Endothelial cell of umbilical vein (primary cell): ENCODE data around the gene KPNB1. TPM values are rescaled to one million over a fixed set of nuclear protein-coding genes. Genes with fewer than 3 reads are reported as not detected.

Experiments
- BruUV-seq: library from RNA; stranded (reverse); fragments of 400-500 nt; replicated peaks from 2 replicates; lab custom pipeline; 2021; lab: Mats Ljungman, UMichigan
- CTCF ChIA-PET: fragments of 300-600, 350-600 bp; sonication (Branson Sonifier 250); formaldehyde crosslinking; loops from one replicate; lab custom pipeline; 2021; ENCODE audit warnings: antibody characterized with exemption, inconsistent platforms; lab: Charles Lee
- POLR2A ChIA-PET: fragments of 300-600, 350-600 bp; sonication (Branson Sonifier 250); formaldehyde crosslinking; loops from one replicate; lab custom pipeline; 2021; ENCODE audit warnings: antibody characterized with exemption, inconsistent platforms; lab: Charles Lee
- DNase-seq: peaks from one replicate; pipeline ENCODE4 v3.0.0-alpha.2; 2011; ENCODE audit warnings: low read depth, low spot score
- FAIRE-seq: peaks from 2 replicates; lab custom pipeline; 2011; peaks lifted over from hg19 to GRCh38; lab: Jason Lieb, UNC
- H2AFZ ChIP-seq: 2 replicates; pipeline ENCODE4 v1.6.0; 2012; ENCODE audit warnings: low read depth, low read length, control low read depth, inconsistent platforms
- H3K27ac ChIP-seq: 2 replicates; pipeline ENCODE4 v1.5.1; 2011; ENCODE audit warnings: low read depth, mild to moderate bottlenecking, control low read depth, low read length, moderate library complexity; ENCODE audit not compliant: insufficient read depth
- H3K27me3 ChIP-seq, 2 experiments: 2 replicates each; pipeline versions ENCODE4 v1.6.0 to v1.6.1; 2011; ENCODE audit warnings: low read length in 2 of 2, mixed read lengths in 1 of 2; ENCODE audit not compliant: control insufficient read depth in 2 of 2, insufficient read depth in 2 of 2
- H3K36me3 ChIP-seq, 2 experiments: 2 replicates in 1 of 2; 3 replicates in 1 of 2; pipeline ENCODE4 v1.5.1; 2011; ENCODE audit warnings: low read length in 2 of 2, mild to moderate bottlenecking in 1 of 2, moderate library complexity in 1 of 2; ENCODE audit not compliant: control insufficient read depth in 2 of 2, insufficient read depth in 2 of 2; ENCODE audit errors: extremely low read depth in 1 of 2
- H3K4me1 ChIP-seq: 3 replicates; pipeline ENCODE4 v1.5.1; 2011; ENCODE audit warnings: mild to moderate bottlenecking, low read length; ENCODE audit not compliant: control insufficient read depth, insufficient read depth; ENCODE audit errors: extremely low read depth
- H3K4me2 ChIP-seq: 2 replicates; pipeline ENCODE4 v1.6.1; 2011; ENCODE audit warnings: low read length, control low read depth, mixed read lengths; ENCODE audit not compliant: insufficient read depth
- H3K4me3 ChIP-seq, 3 experiments: fragments of 200-600 bp in 1 of 3; sonication (generic), shearing (Covaris generic) in 1 of 3; replicated peaks in 1 of 3; 2 replicates each; pipeline ENCODE4 v1.5.1; 2011 to 2016; ENCODE audit warnings: control low read depth in 3 of 3, low read length in 3 of 3, mild to moderate bottlenecking in 2 of 3, inconsistent platforms in 1 of 3, low read depth in 1 of 3, moderate library complexity in 1 of 3; ENCODE audit not compliant: insufficient read depth in 1 of 3
- H3K79me2 ChIP-seq: 2 replicates; pipeline ENCODE4 v1.6.0; 2012; ENCODE audit warnings: low read length, inconsistent platforms; ENCODE audit not compliant: control insufficient read depth, insufficient read depth
- H3K9ac ChIP-seq: replicated peaks from 2 replicates; pipeline ENCODE3; 2011; ENCODE audit warnings: low read length, control low read depth; ENCODE audit not compliant: insufficient read depth; ENCODE audit errors: extremely low read depth
- H3K9me1 ChIP-seq: replicated peaks from 3 replicates; pipeline ENCODE4 v1.6.0; 2011; ENCODE audit warnings: mild to moderate bottlenecking, low read length; ENCODE audit not compliant: control insufficient read depth, insufficient read depth; ENCODE audit errors: extremely low read depth
- H3K9me3 ChIP-seq: replicated peaks from 2 replicates; pipeline ENCODE4 v1.5.1; 2012; ENCODE audit warnings: low read length, inconsistent platforms; ENCODE audit not compliant: control insufficient read depth, insufficient read depth
- H4K20me1 ChIP-seq: replicated peaks from 2 replicates; pipeline ENCODE3; 2011; ENCODE audit warnings: mild to moderate bottlenecking, low read length; ENCODE audit not compliant: control insufficient read depth, insufficient read depth; ENCODE audit errors: extremely low read depth
- EZH2 ChIP-seq: IDR thresholded peaks from 2 replicates; pipeline ENCODE4 v1.6.1; 2012; ENCODE audit warnings: borderline replicate concordance, low read depth, mild to moderate bottlenecking, moderate library complexity, low read length, inconsistent platforms; ENCODE audit not compliant: severe bottlenecking
- FOS ChIP-seq: IDR thresholded peaks from 2 replicates; pipeline ENCODE4 v1.6.1; 2011; ENCODE audit warnings: mild to moderate bottlenecking, low read length, moderate library complexity, borderline replicate concordance; ENCODE audit not compliant: insufficient read depth
- GATA2 ChIP-seq: IDR thresholded peaks from 2 replicates; pipeline ENCODE4 v1.7.0; 2011; ENCODE audit warnings: low read depth, mild to moderate bottlenecking, moderate library complexity, mixed read lengths, low read length; ENCODE audit not compliant: insufficient read length, insufficient read depth
- JUN ChIP-seq: IDR thresholded peaks from 2 replicates; pipeline ENCODE4 v1.6.1; 2011; ENCODE audit warnings: borderline replicate concordance, low read depth; ENCODE audit not compliant: insufficient read length, insufficient read depth
- MAX ChIP-seq: IDR thresholded peaks from 2 replicates; pipeline ENCODE4 v1.6.1; 2011; ENCODE audit not compliant: insufficient read depth, insufficient read length
- MYC ChIP-seq: IDR thresholded peaks from one replicate; pipeline ENCODE4 v1.6.1; 2011; ENCODE audit warnings: mild to moderate bottlenecking, low read depth, low read length
- POLR2A ChIP-seq: IDR thresholded peaks from 2 replicates; pipeline ENCODE4 v1.6.1; 2012; ENCODE audit warnings: low read depth, mild to moderate bottlenecking, control low read depth, low read length
- POLR2AphosphoS5 ChIP-seq: IDR thresholded peaks from 2 replicates; pipeline ENCODE4 v1.6.1; 2012; ENCODE audit warnings: low read depth, mild to moderate bottlenecking, control low read depth, low read length, moderate library complexity; ENCODE audit not compliant: insufficient read depth
- dilution Hi-C: fragments of 300-500 bp; cut with MboI; formaldehyde crosslinking; loops from one replicate; pipeline ENCODE4 v1.15.0; 2019; ENCODE audit warnings: low sequenced_read_pairs; ENCODE audit not compliant: extremely low pct_ligation_motif_present
- intact Hi-C: fragments of 100-400 bp; cut with micrococcal nuclease; formaldehyde crosslinking; loops from one replicate; pipeline ENCODE4 v1.10.0; 2022
- polyA plus RNA-seq, 4 experiments: library from polyadenylated mRNA; depleted of rRNA in 3 of 4; stranded (reverse) in 3 of 4; unstranded in 1 of 4; fragments of >200 nt; gene quantifications; 2 replicates each; pipeline versions ENCODE4 v1.2.1 to v1.2.3, GENCODE V29; 2011 to 2012; ENCODE audit warnings: missing spikeins in 1 of 4
- total RNA-seq: library from RNA; stranded (reverse); gene quantifications from 2 replicates; pipeline ENCODE4 v1.2.3, GENCODE V29; 2021
- TF ChIP-seq, protein P1 (sequence below), 2 donors: IDR thresholded peaks; 1 replicate in 1 of 2; 2 replicates in 1 of 2; pipeline ENCODE4 v1.5.1; 2011; ENCODE audit warnings: low read length in 2 of 2, mild to moderate bottlenecking in 2 of 2, moderate library complexity in 2 of 2, control low read depth in 1 of 2, inconsistent platforms in 1 of 2, low read depth in 1 of 2; ENCODE audit not compliant: insufficient read depth in 1 of 2; ENCODE audit errors: extremely low read depth in 1 of 2

The KPNB1 gene
- total and polyA plus RNA-seq, 2 donors (not counting 3 experiments of a cell fraction or from before 2014, with no cell fraction given): 119 to 495 TPM

DNA sequence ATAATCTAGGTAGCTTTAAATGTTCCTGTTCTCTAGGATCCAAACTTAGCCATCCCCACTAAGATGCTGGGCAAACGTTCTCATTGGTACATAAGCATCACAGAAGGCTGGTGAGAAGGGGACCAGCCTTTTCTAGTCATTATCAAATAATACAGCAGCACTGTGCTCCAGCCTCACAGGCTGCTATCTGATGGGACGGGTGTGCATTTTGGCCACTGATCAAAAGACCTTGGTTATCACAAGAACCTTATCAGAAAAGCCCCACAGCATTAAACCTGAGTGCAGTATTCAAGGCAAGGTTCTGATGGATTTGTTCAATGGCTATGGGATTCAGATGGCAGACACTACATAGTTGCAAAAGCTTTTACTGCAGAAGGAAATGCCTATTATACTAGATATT, 19.1 kb upstream of the KPNB1 start:
- TF ChIP-seq EZH2 (no peak), MAX (no peak), MYC (no peak), GATA2 (no peak)
- FAIRE-seq: no peak
- no peaks in the 10 kb centered on the region for H3K27me3 ChIP-seq
- ChIA-PET POLR2A (no interaction called here), CTCF (interaction anchor here (0.8 kb wide), 1 partner anchor 16 kb away, joined by 3 read pairs; no protein-coding TSS in a partner anchor)
- H4K20me1 ChIP-seq: no peaks in the 10 kb centered on the region
- BruUV-seq: no TSS peak
- H3K9me3 ChIP-seq: no peaks in the 10 kb centered on the region
- no peak overlapping the region for H2AFZ ChIP-seq
- dilution Hi-C loops: no loop called here
- DNase-seq: no peak
- no peak overlapping the region for H3K9ac ChIP-seq
- no peaks in the 10 kb centered on the region for H3K9me1 ChIP-seq
- H3K79me2 ChIP-seq: no peaks in the 10 kb centered on the region
- H3K27ac ChIP-seq: no peak overlapping the region
- no peaks in the 10 kb centered on the region for H3K4me1 ChIP-seq
- intact Hi-C loops: no loop called here
- H3K4me2 ChIP-seq: no peak overlapping the region
- H3K36me3 ChIP-seq: no peaks in the 10 kb centered on the region
- H3K4me3 ChIP-seq: no peak overlapping the region

GRCh38 chr17:47632991-47633390, 16.7 kb upstream of the KPNB1 start:
- Histone ChIP-seq H3K4me1 (peaks cover 9% of the 10 kb centered on the region), H3K27ac (no peak overlapping the region), H3K79me2 (no peaks in the 10 kb centered on the region), H3K9ac (no peak overlapping the region), H3K27me3 (no peaks in the 10 kb centered on the region), H3K9me3 (no peaks in the 10 kb centered on the region), H3K4me2 (no peak overlapping the region), H3K9me1 (no peaks in the 10 kb centered on the region), H3K36me3 (no peaks in the 10 kb centered on the region), H4K20me1 (no peaks in the 10 kb centered on the region), H2AFZ (no peak overlapping the region), H3K4me3 (no peak overlapping the region)
- no peak for FAIRE-seq
- dilution Hi-C loops (no loop called here), intact Hi-C loops (no loop called here)
- POLR2A ChIA-PET: interaction anchor here (0.7 kb wide), 1 partner anchor 18 kb away, joined by 6 read pairs; no protein-coding TSS in a partner anchor
- no TSS peak for BruUV-seq
- DNase-seq: no peak
- CTCF ChIA-PET: interaction anchor here (0.6 to 1.4 kb wide), 4 partner anchors 10 to 318 kb away, joined by 3 to 7 read pairs (median 4); no protein-coding TSS in a partner anchor
- TF ChIP-seq EZH2 (no peak), POLR2AphosphoS5 (no peak), POLR2A (no peak), FOS (no peak), JUN (no peak), GATA2 (no peak), MAX (no peak), MYC (no peak)
- TF ChIP-seq, protein P1, sequence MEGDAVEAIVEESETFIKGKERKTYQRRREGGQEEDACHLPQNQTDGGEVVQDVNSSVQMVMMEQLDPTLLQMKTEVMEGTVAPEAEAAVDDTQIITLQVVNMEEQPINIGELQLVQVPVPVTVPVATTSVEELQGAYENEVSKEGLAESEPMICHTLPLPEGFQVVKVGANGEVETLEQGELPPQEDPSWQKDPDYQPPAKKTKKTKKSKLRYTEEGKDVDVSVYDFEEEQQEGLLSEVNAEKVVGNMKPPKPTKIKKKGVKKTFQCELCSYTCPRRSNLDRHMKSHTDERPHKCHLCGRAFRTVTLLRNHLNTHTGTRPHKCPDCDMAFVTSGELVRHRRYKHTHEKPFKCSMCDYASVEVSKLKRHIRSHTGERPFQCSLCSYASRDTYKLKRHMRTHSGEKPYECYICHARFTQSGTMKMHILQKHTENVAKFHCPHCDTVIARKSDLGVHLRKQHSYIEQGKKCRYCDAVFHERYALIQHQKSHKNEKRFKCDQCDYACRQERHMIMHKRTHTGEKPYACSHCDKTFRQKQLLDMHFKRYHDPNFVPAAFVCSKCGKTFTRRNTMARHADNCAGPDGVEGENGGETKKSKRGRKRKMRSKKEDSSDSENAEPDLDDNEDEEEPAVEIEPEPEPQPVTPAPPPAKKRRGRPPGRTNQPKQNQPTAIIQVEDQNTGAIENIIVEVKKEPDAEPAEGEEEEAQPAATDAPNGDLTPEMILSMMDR (IDR thresholded peaks at IDR 0.05; ENCODE audit: extremely low read depth in 1 of 2, insufficient read depth in 1 of 2, low read depth in 1 of 2, low read length in 2 of 2): no peak
